ENCODE results near the gene POU6F2. TPM values are rescaled to one million over a fixed set of nuclear protein-coding genes. Genes with fewer than 3 reads are reported as not detected.

Gene POU6F2
- total and polyA plus RNA-seq, 2 of the 4 experiments (the other 2 are of a cell fraction) = not detected

GRCh38 chr7:39360766-39361165, 383.1 kb downstream of the POU6F2 start:
- ChIA-PET POLR2A (ENCODE audit: unreplicated experiment) (no interaction called here), CTCF (no interaction called here)
- no peak overlapping the region for H2AK5ac ChIP-seq (ENCODE audit: low read depth, low read length)
- H2BK5ac ChIP-seq (ENCODE audit: low read depth, low read length, poor library complexity, severe bottlenecking) = no peak overlapping the region
- H3K9ac ChIP-seq (ENCODE audit: low read depth, low read length) = no peak overlapping the region
- H3K14ac ChIP-seq (replicated peaks; ENCODE audit: low read depth, low read length) = no peak overlapping the region
- no CpG with 5 or more reads among the region's 1 CpG for WGBS, 2 experiments (ENCODE audit: extremely low coverage in 2 of 2, insufficient read length in 1 of 2)
- no peak overlapping the region for H3K18ac ChIP-seq (ENCODE audit: low read depth, low read length)
- H3K27me3 ChIP-seq (ENCODE audit: control insufficient read depth, insufficient read depth, low read length) = no peaks in the 10 kb centered on the region
- H2BK20ac ChIP-seq (ENCODE audit: low read depth, low read length) = no peak overlapping the region
- no peak for TF ChIP-seq CEBPB (IDR thresholded peaks at IDR 0.05; ENCODE audit: low read depth, low read length)
- in situ Hi-C loops (cut with MboI; ENCODE audit: low sequenced_read_pairs) = no loop called here
- H3K4me2 ChIP-seq (ENCODE audit: low read depth, low read length) = no peak overlapping the region
- H4K5ac ChIP-seq (ENCODE audit: low read depth, low read length) = no peak overlapping the region
- H3K4ac ChIP-seq (ENCODE audit: low read depth, low read length) = no peak overlapping the region
- DNase-seq (no peak), ATAC-seq (ENCODE audit: low read depth) (no peak)
- H2AFZ ChIP-seq (replicated peaks; ENCODE audit: low read length, poor library complexity) = no peak overlapping the region
- H4K8ac ChIP-seq (ENCODE audit: low read depth in 2 of 2, low read length in 2 of 2) = no peak overlapping the region
- no peak overlapping the region for H3K27ac ChIP-seq (ENCODE audit: insufficient read depth, low read length)
- BruUV-seq (replicated peaks) = no TSS peak
- H3K56ac ChIP-seq (ENCODE audit: extremely low read depth, insufficient read depth, low read length) = no peak overlapping the region
- H3K9me3 ChIP-seq (ENCODE audit: control insufficient read depth, insufficient read depth, low read length) = no peaks in the 10 kb centered on the region
- no peaks in the 10 kb centered on the region for H3K4me1 ChIP-seq (ENCODE audit: control insufficient read depth, insufficient read depth, low read length)
- dilution Hi-C loops (cut with HindIII; ENCODE audit: low sequenced_read_pairs, unreplicated experiment) = no loop called here
- no peak overlapping the region for H3K23ac ChIP-seq (ENCODE audit: low read depth, low read length)
- intact Hi-C loops (cut with micrococcal nuclease) = no loop called here
- H4K20me1 ChIP-seq (ENCODE audit: insufficient read depth, low read length) = no peaks in the 10 kb centered on the region
- H2BK15ac ChIP-seq (ENCODE audit: low read depth, low read length) = no peak overlapping the region
- H3K36me3 ChIP-seq (ENCODE audit: control insufficient read depth, insufficient read depth, low read length) = no peaks in the 10 kb centered on the region
- H3K4me3 ChIP-seq (ENCODE audit: insufficient read depth, low read depth, low read length) = no peak overlapping the region
- no peak overlapping the region for H2AK9ac ChIP-seq (replicated peaks; ENCODE audit: low read depth, low read length, poor library complexity)
- no peaks in the 10 kb centered on the region for H3K79me1 ChIP-seq (ENCODE audit: low read depth in 1 of 2, low read length in 2 of 2)
- H4K91ac ChIP-seq (ENCODE audit: insufficient read depth, low read depth, low read length) = no peak overlapping the region
- H3K9me1 ChIP-seq (ENCODE audit: insufficient read depth, low read length) = no peaks in the 10 kb centered on the region
- H2BK120ac ChIP-seq (ENCODE audit: low read depth, low read length) = no peak overlapping the region

Data from IMR-90 (cell line).